K562 (cell line): ENCODE results near the gene FCHO2. TPM values are rescaled to one million over a fixed set of nuclear protein-coding genes. Genes with fewer than 3 reads are reported as not detected.
A peak's percentile ranks its signal among the peaks of the same experiment; 100 is the strongest.

Source experiments
- BDP1 ChIP-seq: IDR thresholded peaks from 3 replicates; pipeline ENCODE4 v1.6.1; 2011; ENCODE audit not compliant: insufficient read length, insufficient read depth
- BHLHE40 ChIP-seq: IDR thresholded peaks from 2 replicates; pipeline ENCODE4 v1.6.1; 2011; ENCODE audit warnings: low read length, improper control_type of control experiment
- CHD1 ChIP-seq: fragments of 200-600 bp; sonication (generic); IDR thresholded peaks from one replicate; pipeline ENCODE4 v1.6.1; 2012; ENCODE audit warnings: mild to moderate bottlenecking, moderate library complexity, low read length, inconsistent platforms
- CTBP1 ChIP-seq: fragments of 450-650 bp; IDR thresholded peaks from 2 replicates; pipeline ENCODE4 v1.6.1; 2016; ENCODE audit warnings: borderline replicate concordance
- DMBX1 ChIP-seq: fragments of 250-450 bp; sonication (Bioruptor Pico); IDR thresholded peaks from 2 replicates; pipeline ENCODE4 v1.8.0; 2022; ENCODE audit warnings: inconsistent platforms, mild to moderate bottlenecking, moderate library complexity, borderline replicate concordance
- FOS ChIP-seq: IDR thresholded peaks from 3 replicates; pipeline ENCODE4 v1.6.1; 2011; ENCODE audit not compliant: insufficient read length; ENCODE audit errors: extremely low read depth
- HDAC1 ChIP-seq, 2 experiments: fragments of 450-650 bp; IDR thresholded peaks; 2 replicates each; pipeline ENCODE4 v1.6.1; 2016 to 2017; ENCODE audit warnings: inconsistent platforms in 1 of 2, mild to moderate bottlenecking in 1 of 2, moderate library complexity in 1 of 2
- KLF13 ChIP-seq: fragments of 450-650 bp; IDR thresholded peaks from 2 replicates; pipeline ENCODE4 v1.6.1; 2016; ENCODE audit warnings: missing genetic modification characterization, low read depth, mild to moderate bottlenecking, missing compliant biosample characterization, moderate library complexity, borderline replicate concordance
- LARP7 ChIP-seq: fragments of 450-650 bp; IDR thresholded peaks from 2 replicates; pipeline ENCODE4 v1.6.1; 2016
- MCM2 ChIP-seq: fragments of 450-650 bp; IDR thresholded peaks from 2 replicates; pipeline ENCODE4 v1.6.1; 2017; ENCODE audit warnings: low read depth, mild to moderate bottlenecking
- MECOM ChIP-seq: fragments of 250-450 bp; sonication (Bioruptor Pico); IDR thresholded peaks from 2 replicates; pipeline ENCODE4 v1.8.0; 2022; ENCODE audit warnings: inconsistent platforms
- MEIS2 ChIP-seq: fragments of 450-650 bp; IDR thresholded peaks from 2 replicates; pipeline ENCODE4 v1.6.1; 2014; ENCODE audit warnings: mild to moderate bottlenecking; ENCODE audit not compliant: partially characterized antibody
- NFRKB ChIP-seq: fragments of 450-650 bp; IDR thresholded peaks from 2 replicates; pipeline ENCODE4 v1.6.1; 2016; ENCODE audit warnings: low read depth
- POLR2G ChIP-seq: fragments of 200-400 bp; formaldehyde crosslinking; IDR thresholded peaks from 2 replicates; pipeline ENCODE4 v1.6.1; 2017; ENCODE audit warnings: low read depth, mild to moderate bottlenecking, antibody characterized with exemption, low read length, moderate library complexity
- SMARCC2 ChIP-seq: fragments of 450-650 bp; IDR thresholded peaks from 2 replicates; pipeline ENCODE4 v1.6.1; 2017; ENCODE audit warnings: antibody characterized with exemption, moderate library complexity, mild to moderate bottlenecking, low read depth
- SREBF2 ChIP-seq: sonication (generic); formaldehyde crosslinking; IDR thresholded peaks from 2 replicates; pipeline ENCODE4 v1.4.0; 2020; ENCODE audit warnings: mild to moderate bottlenecking, missing genetic modification reagents
- ZNF695 ChIP-seq: fragments of 450-650 bp; formaldehyde crosslinking; IDR thresholded peaks from 2 replicates; pipeline ENCODE4 v1.4.0; 2020; ENCODE audit warnings: mild to moderate bottlenecking, moderate library complexity
- ZNF717 ChIP-seq: fragments of 250-450 bp; sonication (Bioruptor Pico); IDR thresholded peaks from 2 replicates; pipeline ENCODE4 v1.5.0; 2021
- ZNF79 ChIP-seq: fragments of 250-450 bp; sonication (Bioruptor Pico); IDR thresholded peaks from 2 replicates; pipeline ENCODE4 v1.4.0; 2020; ENCODE audit warnings: low read depth, mild to moderate bottlenecking, moderate library complexity
- polyA plus RNA-seq, 8 experiments: library from polyadenylated mRNA; depleted of rRNA in 4 of 8; stranded (reverse) in 5 of 8; unstranded in 3 of 8; fragments of >200 nt; fragmentation: Nextera tagmentation in 2 of 8; fragmentation: Illumina TruSeq in 1 of 8; extraction: Ambion mirVana in 2 of 8; extraction: Trizol in 1 of 8; gene quantifications; 2 replicates each; pipeline versions ENCODE4 v1.2.1 to v1.2.3, GENCODE V29; 2011 to 2014; ENCODE audit warnings: inconsistent platforms in 1 of 8, missing spikeins in 1 of 8
- total RNA-seq, 7 experiments: library from RNA; depleted of rRNA in 6 of 7; stranded (reverse); fragments of >200 nt in 6 of 7; fragmentation: Illumina TruSeq in 2 of 7; extraction: Trizol in 2 of 7; gene quantifications; 2 replicates each; pipeline versions ENCODE4 v1.2.1 to v1.2.3, GENCODE V29; 2011 to 2021; ENCODE audit warnings: low replicate concordance in 1 of 7
- TF ChIP-seq, protein P1 (sequence below): fragments of 250-450 bp; sonication (Bioruptor Pico); IDR thresholded peaks from 2 replicates; pipeline ENCODE4 v1.5.1; 2021; ENCODE audit warnings: mild to moderate bottlenecking
- TF ChIP-seq, protein P2 (sequence below): fragments of 250-450 bp; sonication (Bioruptor Pico); IDR thresholded peaks from 2 replicates; pipeline ENCODE4 v1.8.0; 2022; ENCODE audit warnings: moderate library complexity, mild to moderate bottlenecking, inconsistent platforms
- TF ChIP-seq, protein P3 (sequence below): fragments of 450-650 bp; IDR thresholded peaks from 2 replicates; pipeline ENCODE4 v1.6.1; 2014; ENCODE audit warnings: low read depth, mild to moderate bottlenecking, moderate library complexity, borderline replicate concordance
- TF ChIP-seq, protein P4 (sequence below): sonication (generic); formaldehyde crosslinking; IDR thresholded peaks from 2 replicates; pipeline ENCODE4 v1.8.0; 2022; ENCODE audit warnings: missing genetic modification reagents, mild to moderate bottlenecking, moderate library complexity, borderline replicate concordance
- TF ChIP-seq, protein P5 (sequence below): fragments of 200-800 bp; sonication (Bioruptor generic); IDR thresholded peaks from 2 replicates; pipeline ENCODE4 v1.6.1; 2017; ENCODE audit warnings: missing genetic modification characterization, missing compliant biosample characterization

FCHO2 gene
- total and polyA plus RNA-seq, 9 of the 15 experiments (the other 6 are each of a cell fraction or from before 2014, with no cell fraction given): 4.4 to 13.4 (median 8.3) TPM

DNA sequence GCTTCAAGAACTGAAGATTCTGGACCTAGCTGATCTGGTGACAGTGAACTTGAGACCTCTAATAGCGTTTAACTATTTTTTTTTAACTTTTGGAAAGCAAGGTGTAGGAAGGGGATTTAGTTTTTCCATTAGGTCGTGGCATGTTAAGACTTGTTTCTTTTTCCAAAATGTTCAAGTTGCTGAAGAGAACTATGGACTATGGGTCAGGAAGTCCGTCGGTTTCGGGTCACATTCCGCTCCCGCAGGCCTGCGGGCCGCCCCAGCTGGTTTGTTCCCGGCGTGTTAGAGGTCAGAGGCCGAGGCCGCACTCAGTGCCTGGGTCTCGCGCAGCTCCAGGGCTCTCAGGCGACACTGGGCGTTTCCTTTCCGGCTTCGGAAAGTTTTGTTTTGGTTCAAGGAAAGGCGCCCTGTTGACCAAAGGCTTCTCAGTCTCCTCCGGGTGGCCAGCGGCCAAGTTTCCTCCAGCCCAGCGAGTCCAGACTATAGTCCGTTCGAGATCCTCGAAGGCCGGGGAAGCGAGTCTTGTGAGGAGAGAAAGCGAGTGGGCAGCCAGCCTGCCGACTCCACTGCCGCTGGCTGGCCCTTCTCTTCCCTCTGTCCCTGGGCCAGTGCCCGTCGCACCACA is 586 bp upstream of the FCHO2 start (continued):
- TF ChIP-seq, protein P1, sequence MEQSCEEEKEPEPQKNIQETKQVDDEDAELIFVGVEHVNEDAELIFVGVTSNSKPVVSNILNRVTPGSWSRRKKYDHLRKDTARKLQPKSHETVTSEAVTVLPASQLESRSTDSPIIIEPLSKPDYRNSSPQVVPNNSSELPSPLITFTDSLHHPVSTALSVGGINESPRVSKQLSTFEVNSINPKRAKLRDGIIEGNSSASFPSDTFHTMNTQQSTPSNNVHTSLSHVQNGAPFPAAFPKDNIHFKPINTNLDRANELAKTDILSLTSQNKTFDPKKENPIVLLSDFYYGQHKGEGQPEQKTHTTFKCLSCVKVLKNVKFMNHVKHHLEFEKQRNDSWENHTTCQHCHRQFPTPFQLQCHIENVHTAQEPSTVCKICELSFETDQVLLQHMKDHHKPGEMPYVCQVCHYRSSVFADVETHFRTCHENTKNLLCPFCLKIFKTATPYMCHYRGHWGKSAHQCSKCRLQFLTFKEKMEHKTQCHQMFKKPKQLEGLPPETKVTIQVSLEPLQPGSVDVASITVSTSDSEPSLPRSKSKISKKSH (CRISPR knock-in tag): no peak
- TF ChIP-seq MEIS2 (no peak), MECOM (CRISPR knock-in tag) (no peak), SREBF2 (CRISPR knock-in tag) (no peak), DMBX1 (CRISPR knock-in tag) (0 out of 2 replicates have a peak, but pooled peaks have one; percentile 29), SMARCC2 (no peak), HDAC1 (IDR thresholded peaks at IDR 0.05) (peak in 1 of 2 experiments; percentile 19; a peak in 1 of 4 replicates), MCM2 (no peak), BHLHE40 (no peak; the same call in 1 of the 2 replicates), POLR2G (no peak), CHD1 (no peak), KLF13 (tag) (no peak), FOS (no peak), ZNF717 (CRISPR knock-in tag) (no peak), BDP1 (no peak), ZNF695 (CRISPR knock-in tag) (no peak), NFRKB (0 out of 2 replicates have a peak, but pooled peaks have one; percentile 31), LARP7 (no peak), ZNF79 (CRISPR knock-in tag) (no peak), CTBP1 (no peak)
- TF ChIP-seq, protein P2, sequence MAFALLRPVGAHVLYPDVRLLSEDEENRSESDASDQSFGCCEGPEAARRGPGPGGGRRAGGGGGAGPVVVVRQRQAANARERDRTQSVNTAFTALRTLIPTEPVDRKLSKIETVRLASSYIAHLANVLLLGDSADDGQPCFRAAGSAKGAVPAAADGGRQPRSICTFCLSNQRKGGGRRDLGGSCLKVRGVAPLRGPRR (CRISPR knock-in tag): no peak
- TF ChIP-seq, protein P3, sequence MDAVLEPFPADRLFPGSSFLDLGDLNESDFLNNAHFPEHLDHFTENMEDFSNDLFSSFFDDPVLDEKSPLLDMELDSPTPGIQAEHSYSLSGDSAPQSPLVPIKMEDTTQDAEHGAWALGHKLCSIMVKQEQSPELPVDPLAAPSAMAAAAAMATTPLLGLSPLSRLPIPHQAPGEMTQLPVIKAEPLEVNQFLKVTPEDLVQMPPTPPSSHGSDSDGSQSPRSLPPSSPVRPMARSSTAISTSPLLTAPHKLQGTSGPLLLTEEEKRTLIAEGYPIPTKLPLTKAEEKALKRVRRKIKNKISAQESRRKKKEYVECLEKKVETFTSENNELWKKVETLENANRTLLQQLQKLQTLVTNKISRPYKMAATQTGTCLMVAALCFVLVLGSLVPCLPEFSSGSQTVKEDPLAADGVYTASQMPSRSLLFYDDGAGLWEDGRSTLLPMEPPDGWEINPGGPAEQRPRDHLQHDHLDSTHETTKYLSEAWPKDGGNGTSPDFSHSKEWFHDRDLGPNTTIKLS: 0 out of 2 replicates have a peak, but pooled peaks have one; percentile 33
- TF ChIP-seq, protein P4, sequence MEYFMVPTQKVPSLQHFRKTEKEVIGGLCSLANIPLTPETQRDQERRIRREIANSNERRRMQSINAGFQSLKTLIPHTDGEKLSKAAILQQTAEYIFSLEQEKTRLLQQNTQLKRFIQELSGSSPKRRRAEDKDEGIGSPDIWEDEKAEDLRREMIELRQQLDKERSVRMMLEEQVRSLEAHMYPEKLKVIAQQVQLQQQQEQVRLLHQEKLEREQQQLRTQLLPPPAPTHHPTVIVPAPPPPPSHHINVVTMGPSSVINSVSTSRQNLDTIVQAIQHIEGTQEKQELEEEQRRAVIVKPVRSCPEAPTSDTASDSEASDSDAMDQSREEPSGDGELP (CRISPR knock-in tag): peak; percentile 88
- TF ChIP-seq, protein P5, sequence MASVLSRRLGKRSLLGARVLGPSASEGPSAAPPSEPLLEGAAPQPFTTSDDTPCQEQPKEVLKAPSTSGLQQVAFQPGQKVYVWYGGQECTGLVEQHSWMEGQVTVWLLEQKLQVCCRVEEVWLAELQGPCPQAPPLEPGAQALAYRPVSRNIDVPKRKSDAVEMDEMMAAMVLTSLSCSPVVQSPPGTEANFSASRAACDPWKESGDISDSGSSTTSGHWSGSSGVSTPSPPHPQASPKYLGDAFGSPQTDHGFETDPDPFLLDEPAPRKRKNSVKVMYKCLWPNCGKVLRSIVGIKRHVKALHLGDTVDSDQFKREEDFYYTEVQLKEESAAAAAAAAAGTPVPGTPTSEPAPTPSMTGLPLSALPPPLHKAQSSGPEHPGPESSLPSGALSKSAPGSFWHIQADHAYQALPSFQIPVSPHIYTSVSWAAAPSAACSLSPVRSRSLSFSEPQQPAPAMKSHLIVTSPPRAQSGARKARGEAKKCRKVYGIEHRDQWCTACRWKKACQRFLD (CRISPR knock-in tag): no peak; the same call in 1 of the 2 replicates
